K562 (cell line): ENCODE results near the gene RNF4. TPM values are rescaled to one million over a fixed set of nuclear protein-coding genes. Genes with fewer than 3 reads are reported as not detected.

Experiments used
- ATAC-seq: fragments of 200-7000 bp; cut with Tn5 transposase; 3 replicates; pipeline ENCODE4 v1.9.1; 2020; ENCODE audit warnings: moderate library complexity
- BruUV-seq: library from RNA; stranded (reverse); fragments of 400-500 nt; replicated peaks from 2 replicates; lab custom pipeline; 2021; lab: Mats Ljungman, UMichigan
- CTCF ChIA-PET: fragments of 300-600 bp; formaldehyde crosslinking; extraction: SDS; loops from one replicate; lab custom pipeline; 2021; ENCODE audit warnings: low intra/inter-chr PET ratio; lab: Yijun Ruan, JAX
- POLR2A ChIA-PET: fragments of 300-600, 350-650 bp; sonication (Branson Sonifier 250); formaldehyde crosslinking; extraction: SDS; loops from one replicate; lab custom pipeline; 2021; ENCODE audit warnings: antibody characterized with exemption, inconsistent platforms; lab: Yijun Ruan, JAX
- DNase-seq, 4 experiments: peaks; one replicate each; pipeline versions ENCODE4 v3.0.0 to v3.0.0-alpha.2; 2011 to 2018; ENCODE audit warnings: low spot score in 3 of 4, mixed read lengths in 3 of 4; ENCODE audit errors: extremely low read depth in 1 of 4
- FAIRE-seq: peaks from 2 replicates; lab custom pipeline; 2011; peaks lifted over from hg19 to GRCh38; lab: Jason Lieb, UNC
- H2AFZ ChIP-seq: 2 replicates; pipeline ENCODE4 v1.6.0; 2011; ENCODE audit warnings: low read depth, low read length, control low read depth, inconsistent platforms
- H3K27ac ChIP-seq: fragments of 200-600 bp; 3 replicates; pipeline ENCODE4 v1.8.0; 2011; ENCODE audit warnings: low read depth, mild to moderate bottlenecking, control low read depth, inconsistent platforms, low read length, moderate library complexity, mixed read lengths; ENCODE audit errors: extremely low read depth
- H3K27me3 ChIP-seq, 2 experiments: fragments of 300-600 bp in 1 of 2; 2 replicates in 1 of 2; 3 replicates in 1 of 2; pipeline versions ENCODE4 v1.6.0 to v1.8.0; 2011; ENCODE audit warnings: inconsistent platforms in 2 of 2, low read length in 2 of 2, mild to moderate bottlenecking in 1 of 2, mixed read lengths in 1 of 2, moderate library complexity in 1 of 2; ENCODE audit not compliant: control insufficient read depth in 2 of 2, insufficient read depth in 2 of 2
- H3K36me3 ChIP-seq: fragments of 300-600 bp; 3 replicates; pipeline ENCODE4 v1.8.0; 2011; ENCODE audit warnings: mild to moderate bottlenecking, low read length, inconsistent platforms; ENCODE audit not compliant: control insufficient read depth, insufficient read depth
- H3K4me1 ChIP-seq, 2 experiments: fragments of 200-600 bp in 1 of 2; replicated peaks in 1 of 2; 2 replicates in 1 of 2; 3 replicates in 1 of 2; pipeline versions ENCODE4 v1.5.1 to v1.8.0; 2011; ENCODE audit warnings: inconsistent platforms in 2 of 2, low read length in 2 of 2, mild to moderate bottlenecking in 1 of 2, mixed read lengths in 1 of 2, moderate library complexity in 1 of 2; ENCODE audit not compliant: control insufficient read depth in 2 of 2, insufficient read depth in 2 of 2
- H3K4me2 ChIP-seq: 2 replicates; pipeline ENCODE4 v1.6.1; 2011; ENCODE audit warnings: low read length, control low read depth, inconsistent platforms, mixed read lengths; ENCODE audit not compliant: insufficient read depth
- H3K4me3 ChIP-seq: fragments of 200-600 bp; sonication (generic), shearing (Covaris generic); 2 replicates; pipeline ENCODE4 v1.5.1; 2016; ENCODE audit warnings: control low read depth, inconsistent platforms
- H3K79me2 ChIP-seq: fragments of 200-600 bp; 3 replicates; pipeline ENCODE4 v1.8.0; 2011; ENCODE audit warnings: low read length, inconsistent platforms; ENCODE audit not compliant: control insufficient read depth, insufficient read depth
- H3K9ac ChIP-seq, 2 experiments: 2 replicates each; pipeline versions ENCODE4 v1.6.0 to v1.6.1; 2011; ENCODE audit warnings: low read depth in 2 of 2, low read length in 2 of 2, control low read depth in 1 of 2, inconsistent platforms in 1 of 2, mild to moderate bottlenecking in 1 of 2, mixed read lengths in 1 of 2; ENCODE audit not compliant: insufficient read depth in 1 of 2
- H3K9me1 ChIP-seq: one replicate; pipeline ENCODE4 v1.6.0; 2011; ENCODE audit warnings: inconsistent platforms, mild to moderate bottlenecking, low read length, moderate library complexity; ENCODE audit not compliant: control insufficient read depth, insufficient read depth
- H3K9me3 ChIP-seq: replicated peaks from 2 replicates; pipeline ENCODE4 v1.5.1; 2011; ENCODE audit warnings: low read depth, low read length, inconsistent platforms; ENCODE audit not compliant: control insufficient read depth, insufficient read depth
- H4K20me1 ChIP-seq: replicated peaks from 2 replicates; pipeline ENCODE4 v1.6.1; 2011; ENCODE audit warnings: low read length, inconsistent platforms, mixed read lengths; ENCODE audit not compliant: control insufficient read depth, insufficient read depth
- CBFA2T2 ChIP-seq: fragments of 450-650 bp; conservative IDR thresholded peaks from 2 replicates; pipeline ENCODE4 v1.6.1; 2017; ENCODE audit warnings: mild to moderate bottlenecking
- PCBP1 ChIP-seq: fragments of 200-400 bp; formaldehyde crosslinking; IDR thresholded peaks from 2 replicates; pipeline ENCODE4 v1.6.1; 2018; ENCODE audit warnings: mild to moderate bottlenecking, low read depth, low read length; ENCODE audit not compliant: poor library complexity, severe bottlenecking
- RBM34 ChIP-seq: fragments of 200-400 bp; formaldehyde crosslinking; IDR thresholded peaks from 2 replicates; pipeline ENCODE4 v1.6.1; 2018; ENCODE audit warnings: low read length, borderline replicate concordance; ENCODE audit not compliant: insufficient read depth
- RFX7 ChIP-seq: fragments of 250-450 bp; sonication (Bioruptor Pico); IDR thresholded peaks from 2 replicates; pipeline ENCODE4 v1.5.1; 2021; ENCODE audit warnings: mild to moderate bottlenecking
- SMARCE1 ChIP-seq: fragments of 450-650 bp; IDR thresholded peaks from 2 replicates; pipeline ENCODE4 v1.7.1; 2016; ENCODE audit warnings: mild to moderate bottlenecking
- SUPT5H ChIP-seq: fragments of 450-650 bp; IDR thresholded peaks from 2 replicates; pipeline ENCODE4 v1.6.1; 2016
- TEAD1 ChIP-seq, 2 experiments: fragments of 450-650 bp in 1 of 2; sonication (generic) in 1 of 2; formaldehyde crosslinking; IDR thresholded peaks; 2 replicates each; pipeline versions ENCODE4 v1.4.0 to v1.8.0; 2020 to 2022; ENCODE audit warnings: mild to moderate bottlenecking in 2 of 2, missing genetic modification reagents in 1 of 2
- TRIM28 ChIP-seq: fragments of 450-650 bp; IDR thresholded peaks from 2 replicates; pipeline ENCODE4 v1.6.1; 2017
- ZNF695 ChIP-seq: fragments of 450-650 bp; formaldehyde crosslinking; IDR thresholded peaks from 2 replicates; pipeline ENCODE4 v1.4.0; 2020; ENCODE audit warnings: mild to moderate bottlenecking, moderate library complexity
- ZZZ3 ChIP-seq: fragments of 450-650 bp; IDR thresholded peaks from 2 replicates; pipeline ENCODE4 v1.6.1; 2016; ENCODE audit warnings: antibody characterized with exemption, mild to moderate bottlenecking, moderate library complexity
- WGBS: fragments of 100-300 bp; shearing (Covaris generic); methylation state at CpG from one replicate; pipeline ENCODE4 v1.1.6; 2016; ENCODE audit warnings: low coverage, mixed read lengths; ENCODE audit not compliant: insufficient coverage; ENCODE audit errors: missing lambda C conversion rate; 5-methylcytosine and 5-hydroxymethylcytosine counted together
- in situ Hi-C: fragments of 300-500 bp; cut with MboI; formaldehyde crosslinking; loops from 4 replicates; pipeline ENCODE4 v1.15.0; 2018; ENCODE audit warnings: inconsistent platforms, mixed read lengths
- intact Hi-C: fragments of 100-400 bp; cut with micrococcal nuclease; formaldehyde crosslinking; loops from 2 replicates; pipeline ENCODE4 v1.14.2; 2022
- polyA plus RNA-seq, 8 experiments: library from polyadenylated mRNA; depleted of rRNA in 4 of 8; stranded (reverse) in 5 of 8; unstranded in 3 of 8; fragments of >200 nt; fragmentation: Nextera tagmentation in 2 of 8; fragmentation: Illumina TruSeq in 1 of 8; extraction: Ambion mirVana in 2 of 8; extraction: Trizol in 1 of 8; gene quantifications; 2 replicates each; pipeline versions ENCODE4 v1.2.1 to v1.2.3, GENCODE V29; 2011 to 2014; ENCODE audit warnings: inconsistent platforms in 1 of 8, missing spikeins in 1 of 8
- total RNA-seq, 7 experiments: library from RNA; depleted of rRNA in 6 of 7; stranded (reverse); fragments of >200 nt in 6 of 7; fragmentation: Illumina TruSeq in 2 of 7; extraction: Trizol in 2 of 7; gene quantifications; 2 replicates each; pipeline versions ENCODE4 v1.2.1 to v1.2.3, GENCODE V29; 2011 to 2021; ENCODE audit warnings: low replicate concordance in 1 of 7
- TF ChIP-seq, protein P1 (sequence below): sonication (generic); formaldehyde crosslinking; IDR thresholded peaks from 2 replicates; pipeline ENCODE4 v1.8.0; 2023; ENCODE audit warnings: missing genetic modification reagents, mild to moderate bottlenecking, borderline replicate concordance
- TF ChIP-seq, protein P2 (sequence below): fragments of 450-650 bp; IDR thresholded peaks from 2 replicates; pipeline ENCODE4 v1.7.1; 2018; ENCODE audit warnings: mild to moderate bottlenecking, low read depth; ENCODE audit not compliant: partially characterized antibody
- TF ChIP-seq, protein P3 (sequence below): IDR thresholded peaks from 2 replicates; pipeline ENCODE4 v1.6.1; 2012; ENCODE audit warnings: low read depth, low read length, improper control_type of control experiment, borderline replicate concordance

Gene RNF4
- total and polyA plus RNA-seq, 9 of the 15 experiments (the other 6 are each of a cell fraction or from before 2014, with no cell fraction given): 19.2 to 59.3 (median 44.8) TPM

DNA sequence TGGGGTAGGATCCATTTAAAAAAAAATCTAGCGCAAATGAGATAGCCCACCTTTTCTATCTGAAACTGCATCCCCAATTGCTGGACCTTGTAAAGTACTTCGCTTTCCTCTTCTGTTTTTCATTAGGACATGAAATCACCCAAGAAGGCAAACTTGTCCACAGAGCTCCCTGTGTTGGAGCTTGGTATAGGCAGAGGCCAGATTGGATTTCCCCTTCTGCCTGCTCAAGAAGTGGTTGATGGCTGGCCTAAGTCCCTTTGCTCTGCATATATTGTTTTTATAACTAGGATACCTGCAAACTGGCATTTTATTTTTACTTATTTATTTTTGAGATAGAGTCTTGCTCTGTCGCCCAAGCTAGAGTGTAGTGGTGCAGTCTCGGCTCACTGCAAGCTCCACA, 28.4 kb downstream of the RNF4 start:
- POLR2A ChIA-PET: interaction anchor here (0.8 to 1.1 kb wide), 3 partner anchors 12 to 26 kb away, joined by 3 read pairs; no protein-coding TSS in a partner anchor
- Histone ChIP-seq H3K27ac (no peak overlapping the region), H3K9ac (no peak overlapping the region), H3K27me3 (no peaks in the 10 kb centered on the region), H3K36me3 (peaks cover 89% of the 10 kb centered on the region), H3K79me2 (peaks cover 35% of the 10 kb centered on the region), H3K4me1 (no peaks in the 10 kb centered on the region), H3K9me3 (no peaks in the 10 kb centered on the region), H3K4me3 (no peak overlapping the region), H3K9me1 (no peaks in the 10 kb centered on the region), H4K20me1 (peaks cover 12% of the 10 kb centered on the region), H2AFZ (no peak overlapping the region), H3K4me2 (no peak overlapping the region)
- no TSS peak for BruUV-seq
- DNase-seq (no peak), FAIRE-seq (no peak), ATAC-seq (no peak)
- in situ Hi-C loops: no loop called here
- CTCF ChIA-PET: interaction anchor here (0.5 kb wide), 1 partner anchor 27 kb away, joined by 3 read pairs; no protein-coding TSS in a partner anchor
- intact Hi-C loops: no loop called here
- WGBS: 100% methylated on average over 4 of the region's 4 CpGs
- TF ChIP-seq TRIM28: no peak
- TF ChIP-seq ZNF695 (CRISPR knock-in tag): no peak
- TF ChIP-seq RFX7: no peak
- TF ChIP-seq RBM34: no peak
- TF ChIP-seq, protein P1, sequence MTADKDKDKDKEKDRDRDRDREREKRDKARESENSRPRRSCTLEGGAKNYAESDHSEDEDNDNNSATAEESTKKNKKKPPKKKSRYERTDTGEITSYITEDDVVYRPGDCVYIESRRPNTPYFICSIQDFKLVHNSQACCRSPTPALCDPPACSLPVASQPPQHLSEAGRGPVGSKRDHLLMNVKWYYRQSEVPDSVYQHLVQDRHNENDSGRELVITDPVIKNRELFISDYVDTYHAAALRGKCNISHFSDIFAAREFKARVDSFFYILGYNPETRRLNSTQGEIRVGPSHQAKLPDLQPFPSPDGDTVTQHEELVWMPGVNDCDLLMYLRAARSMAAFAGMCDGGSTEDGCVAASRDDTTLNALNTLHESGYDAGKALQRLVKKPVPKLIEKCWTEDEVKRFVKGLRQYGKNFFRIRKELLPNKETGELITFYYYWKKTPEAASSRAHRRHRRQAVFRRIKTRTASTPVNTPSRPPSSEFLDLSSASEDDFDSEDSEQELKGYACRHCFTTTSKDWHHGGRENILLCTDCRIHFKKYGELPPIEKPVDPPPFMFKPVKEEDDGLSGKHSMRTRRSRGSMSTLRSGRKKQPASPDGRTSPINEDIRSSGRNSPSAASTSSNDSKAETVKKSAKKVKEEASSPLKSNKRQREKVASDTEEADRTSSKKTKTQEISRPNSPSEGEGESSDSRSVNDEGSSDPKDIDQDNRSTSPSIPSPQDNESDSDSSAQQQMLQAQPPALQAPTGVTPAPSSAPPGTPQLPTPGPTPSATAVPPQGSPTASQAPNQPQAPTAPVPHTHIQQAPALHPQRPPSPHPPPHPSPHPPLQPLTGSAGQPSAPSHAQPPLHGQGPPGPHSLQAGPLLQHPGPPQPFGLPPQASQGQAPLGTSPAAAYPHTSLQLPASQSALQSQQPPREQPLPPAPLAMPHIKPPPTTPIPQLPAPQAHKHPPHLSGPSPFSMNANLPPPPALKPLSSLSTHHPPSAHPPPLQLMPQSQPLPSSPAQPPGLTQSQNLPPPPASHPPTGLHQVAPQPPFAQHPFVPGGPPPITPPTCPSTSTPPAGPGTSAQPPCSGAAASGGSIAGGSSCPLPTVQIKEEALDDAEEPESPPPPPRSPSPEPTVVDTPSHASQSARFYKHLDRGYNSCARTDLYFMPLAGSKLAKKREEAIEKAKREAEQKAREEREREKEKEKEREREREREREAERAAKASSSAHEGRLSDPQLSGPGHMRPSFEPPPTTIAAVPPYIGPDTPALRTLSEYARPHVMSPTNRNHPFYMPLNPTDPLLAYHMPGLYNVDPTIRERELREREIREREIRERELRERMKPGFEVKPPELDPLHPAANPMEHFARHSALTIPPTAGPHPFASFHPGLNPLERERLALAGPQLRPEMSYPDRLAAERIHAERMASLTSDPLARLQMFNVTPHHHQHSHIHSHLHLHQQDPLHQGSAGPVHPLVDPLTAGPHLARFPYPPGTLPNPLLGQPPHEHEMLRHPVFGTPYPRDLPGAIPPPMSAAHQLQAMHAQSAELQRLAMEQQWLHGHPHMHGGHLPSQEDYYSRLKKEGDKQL: no peak
- no peak for TF ChIP-seq PCBP1
- TF ChIP-seq, protein P2, sequence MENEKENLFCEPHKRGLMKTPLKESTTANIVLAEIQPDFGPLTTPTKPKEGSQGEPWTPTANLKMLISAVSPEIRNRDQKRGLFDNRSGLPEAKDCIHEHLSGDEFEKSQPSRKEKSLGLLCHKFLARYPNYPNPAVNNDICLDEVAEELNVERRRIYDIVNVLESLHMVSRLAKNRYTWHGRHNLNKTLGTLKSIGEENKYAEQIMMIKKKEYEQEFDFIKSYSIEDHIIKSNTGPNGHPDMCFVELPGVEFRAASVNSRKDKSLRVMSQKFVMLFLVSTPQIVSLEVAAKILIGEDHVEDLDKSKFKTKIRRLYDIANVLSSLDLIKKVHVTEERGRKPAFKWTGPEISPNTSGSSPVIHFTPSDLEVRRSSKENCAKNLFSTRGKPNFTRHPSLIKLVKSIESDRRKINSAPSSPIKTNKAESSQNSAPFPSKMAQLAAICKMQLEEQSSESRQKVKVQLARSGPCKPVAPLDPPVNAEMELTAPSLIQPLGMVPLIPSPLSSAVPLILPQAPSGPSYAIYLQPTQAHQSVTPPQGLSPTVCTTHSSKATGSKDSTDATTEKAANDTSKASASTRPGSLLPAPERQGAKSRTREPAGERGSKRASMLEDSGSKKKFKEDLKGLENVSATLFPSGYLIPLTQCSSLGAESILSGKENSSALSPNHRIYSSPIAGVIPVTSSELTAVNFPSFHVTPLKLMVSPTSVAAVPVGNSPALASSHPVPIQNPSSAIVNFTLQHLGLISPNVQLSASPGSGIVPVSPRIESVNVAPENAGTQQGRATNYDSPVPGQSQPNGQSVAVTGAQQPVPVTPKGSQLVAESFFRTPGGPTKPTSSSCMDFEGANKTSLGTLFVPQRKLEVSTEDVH: no peak
- no peak for TF ChIP-seq SMARCE1
- no peak for TF ChIP-seq TEAD1 (CRISPR knock-in tag; IDR thresholded peaks at IDR 0.05)
- TF ChIP-seq ZZZ3: no peak
- TF ChIP-seq, protein P3, sequence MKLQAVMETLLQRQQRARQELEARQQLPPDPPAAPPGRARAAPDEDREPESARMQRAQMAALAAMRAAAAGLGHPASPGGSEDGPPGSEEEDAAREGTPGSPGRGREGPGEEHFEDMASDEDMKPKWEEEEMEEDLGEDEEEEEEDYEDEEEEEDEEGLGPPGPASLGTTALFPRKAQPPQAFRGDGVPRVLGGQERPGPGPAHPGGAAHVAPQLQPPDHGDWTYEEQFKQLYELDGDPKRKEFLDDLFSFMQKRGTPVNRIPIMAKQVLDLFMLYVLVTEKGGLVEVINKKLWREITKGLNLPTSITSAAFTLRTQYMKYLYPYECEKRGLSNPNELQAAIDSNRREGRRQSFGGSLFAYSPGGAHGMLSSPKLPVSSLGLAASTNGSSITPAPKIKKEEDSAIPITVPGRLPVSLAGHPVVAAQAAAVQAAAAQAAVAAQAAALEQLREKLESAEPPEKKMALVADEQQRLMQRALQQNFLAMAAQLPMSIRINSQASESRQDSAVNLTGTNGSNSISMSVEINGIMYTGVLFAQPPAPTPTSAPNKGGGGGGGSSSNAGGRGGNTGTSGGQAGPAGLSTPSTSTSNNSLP: no peak
- TF ChIP-seq CBFA2T2: no peak
- no peak for TF ChIP-seq SUPT5H
